Subcutaneous abdominal adipose tissue (tissue), 5 donors: ENCODE data around the gene DCTPP1.
"Not testable (repeated sequence)": the region's sequence is repeated elsewhere in the genome, so short reads cannot be mapped to it uniquely, and the experiment has no call there.

Source experiments
- H3K27ac ChIP-seq: one replicate; pipeline ENCODE4 v1.7.0; 2013; ENCODE audit warnings: low read depth, mild to moderate bottlenecking, inconsistent platforms, low read length, moderate library complexity
- H3K27me3 ChIP-seq, 5 donors: one replicate each; pipeline ENCODE4 v1.7.0; 2013; ENCODE audit warnings: low read length in 5 of 5, inconsistent platforms in 1 of 5; ENCODE audit not compliant: control insufficient read depth in 5 of 5, insufficient read depth in 4 of 5
- H3K36me3 ChIP-seq, 5 donors: one replicate each; pipeline ENCODE4 v1.7.0; 2013; ENCODE audit warnings: low read length in 5 of 5; ENCODE audit not compliant: control insufficient read depth in 5 of 5, insufficient read depth in 5 of 5
- H3K4me1 ChIP-seq, 5 donors: one replicate each; pipeline ENCODE4 v1.7.0; 2013; ENCODE audit warnings: low read length in 5 of 5, mild to moderate bottlenecking in 3 of 5, moderate library complexity in 1 of 5; ENCODE audit not compliant: control insufficient read depth in 5 of 5, insufficient read depth in 5 of 5
- H3K4me3 ChIP-seq, 5 donors: one replicate each; pipeline ENCODE4 v1.7.0; 2013; ENCODE audit warnings: low read length in 5 of 5, low read depth in 1 of 5
- H3K9ac ChIP-seq, 5 donors: one replicate each; pipeline ENCODE4 v1.7.0; 2013; ENCODE audit warnings: low read length in 5 of 5, mild to moderate bottlenecking in 4 of 5, moderate library complexity in 3 of 5
- H3K9me3 ChIP-seq, 5 donors: one replicate each; pipeline ENCODE4 v1.7.0; 2013; ENCODE audit warnings: low read length in 5 of 5; ENCODE audit not compliant: control insufficient read depth in 5 of 5
- donor health status: healthy.
- donor health status: healthy.
- donor health status: healthy.
- donor health status: healthy.
- donor health status: healthy.

Gene DCTPP1

GRCh38 chr16:30470170-30470512 lies 40.3 kb upstream of the DCTPP1 start:
- no peak overlapping the region for H3K4me3 ChIP-seq
- peaks cover 7 to 17% (median 11%) of the 10 kb centered on the region in 5 donors for H3K27me3 ChIP-seq
- no peak overlapping the region for H3K27ac ChIP-seq
- H3K4me1 ChIP-seq: peaks cover 0 to 17% (median 3%) of the 10 kb centered on the region in 5 donors
- no peak overlapping the region for H3K9ac ChIP-seq
- H3K9me3 ChIP-seq: peaks cover 0 to 2% (median 0%) of the 10 kb centered on the region in 5 donors
- no peaks in the 10 kb centered on the region for H3K36me3 ChIP-seq

- Histone ChIP-seq H3K9ac (no peak overlapping the region), H3K27ac (no peak overlapping the region), H3K4me1 (peaks cover 0 to 3% (median under 1%) of the 10 kb centered on the region in 5 donors), H3K9me3 (no peaks in the 10 kb centered on the region), H3K27me3 (no peaks in the 10 kb centered on the region), H3K4me3 (no peak overlapping the region), H3K36me3 (no peaks in the 10 kb centered on the region)
Observed at GRCh38 chr16:30464078-30464477, 34.2 kb upstream of the DCTPP1 start.

GRCh38 chr16:30461426-30461825 lies 31.6 kb upstream of the DCTPP1 start:
- H3K9ac ChIP-seq, H3K4me3 ChIP-seq, H3K4me1 ChIP-seq, H3K27me3 ChIP-seq, H3K27ac ChIP-seq, H3K9me3 ChIP-seq, H3K36me3 ChIP-seq: not testable (repeated sequence)

GRCh38 chr16:30459456-30459855 lies 29.6 kb upstream of the DCTPP1 start:
- no peak overlapping the region for H3K27ac ChIP-seq

GRCh38 chr16:30458561-30459394 lies 28.9 kb upstream of the DCTPP1 start:
- Histone ChIP-seq H3K4me1 (peaks cover 0 to 7% (median 3%) of the 10 kb centered on the region in 5 donors), H3K9ac (no peak overlapping the region), H3K9me3 (no peaks in the 10 kb centered on the region), H3K4me3 (no peak overlapping the region), H3K27ac (no peak overlapping the region), H3K36me3 (no peaks in the 10 kb centered on the region), H3K27me3 (no peaks in the 10 kb centered on the region)

More at GRCh38 chr16:30459456-30459855, 29.6 kb upstream of the DCTPP1 start:
- no peaks in the 10 kb centered on the region for H3K9me3 ChIP-seq
- H3K4me1 ChIP-seq: peaks cover 0 to 7% (median 3%) of the 10 kb centered on the region in 5 donors
- no peak overlapping the region for H3K9ac ChIP-seq
- H3K4me3 ChIP-seq: no peak overlapping the region
- no peaks in the 10 kb centered on the region for H3K36me3 ChIP-seq
- no peaks in the 10 kb centered on the region for H3K27me3 ChIP-seq

GRCh38 chr16:30457743-30458560 lies 28.1 kb upstream of the DCTPP1 start:
- Histone ChIP-seq H3K9ac (no peak overlapping the region), H3K27me3 (no peaks in the 10 kb centered on the region), H3K4me1 (peaks cover 0 to 7% (median 3%) of the 10 kb centered on the region in 5 donors), H3K4me3 (no peak overlapping the region), H3K36me3 (no peaks in the 10 kb centered on the region), H3K27ac (no peak overlapping the region), H3K9me3 (no peaks in the 10 kb centered on the region)

GRCh38 chr16:30457256-30457655 lies 27.4 kb upstream of the DCTPP1 start:
- no peak overlapping the region for H3K4me3 ChIP-seq
- H3K27me3 ChIP-seq: no peaks in the 10 kb centered on the region
- no peak overlapping the region for H3K27ac ChIP-seq
- H3K9me3 ChIP-seq: no peaks in the 10 kb centered on the region
- H3K36me3 ChIP-seq: no peaks in the 10 kb centered on the region
- H3K4me1 ChIP-seq: peaks cover 0 to 7% (median 3%) of the 10 kb centered on the region in 5 donors
- no peak overlapping the region for H3K9ac ChIP-seq

- peaks cover 0 to 7% (median 3%) of the 10 kb centered on the region in 5 donors for H3K4me1 ChIP-seq
- no peak overlapping the region for H3K27ac ChIP-seq
- no peaks in the 10 kb centered on the region for H3K27me3 ChIP-seq
- no peak overlapping the region for H3K4me3 ChIP-seq
- no peaks in the 10 kb centered on the region for H3K9me3 ChIP-seq
- H3K9ac ChIP-seq: no peak overlapping the region
- no peaks in the 10 kb centered on the region for H3K36me3 ChIP-seq
Observed at GRCh38 chr16:30456302-30456701, 26.5 kb upstream of the DCTPP1 start.

GRCh38 chr16:30452709-30453580 lies 23.1 kb upstream of the DCTPP1 start:
- not testable (repeated sequence) for H3K4me1 ChIP-seq, H3K9me3 ChIP-seq, H3K36me3 ChIP-seq, H3K4me3 ChIP-seq, H3K9ac ChIP-seq, H3K27ac ChIP-seq, H3K27me3 ChIP-seq
